ENCODE results near the gene RNF26. TPM values are rescaled to one million over a fixed set of nuclear protein-coding genes. Genes with fewer than 3 reads are reported as not detected.

Gene RNF26
- total RNA-seq, 1 donor from 2014 or later: 23.2 TPM

DNA sequence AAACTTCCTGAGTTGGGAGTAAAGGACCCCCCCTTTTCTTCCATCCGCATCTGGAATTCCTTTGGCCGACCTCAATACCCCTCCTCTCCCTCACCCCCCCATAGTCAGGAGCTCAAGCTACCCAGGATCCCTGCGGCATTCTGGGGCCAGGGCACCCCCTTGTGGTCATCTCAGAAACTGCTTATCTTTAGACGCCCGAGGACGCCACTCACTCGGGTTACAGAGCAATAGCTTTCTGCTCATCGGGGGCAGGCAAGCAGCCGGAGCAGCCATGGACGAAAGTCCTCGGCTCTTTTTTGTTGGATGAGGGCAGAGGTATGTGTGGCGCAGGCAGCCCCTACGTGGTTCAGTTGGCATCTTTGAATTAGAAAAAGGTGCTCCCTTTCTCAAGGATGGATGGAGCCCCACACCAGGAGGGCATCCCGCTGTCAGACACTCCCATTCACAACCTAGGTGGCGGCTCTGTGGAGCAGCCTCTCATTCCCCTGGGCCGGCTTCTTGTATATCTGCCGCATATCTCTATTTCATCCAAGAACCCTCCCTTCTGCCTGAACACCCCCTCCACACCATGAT is 4.1 kb downstream of the RNF26 start:
- TF ChIP-seq, protein P1, sequence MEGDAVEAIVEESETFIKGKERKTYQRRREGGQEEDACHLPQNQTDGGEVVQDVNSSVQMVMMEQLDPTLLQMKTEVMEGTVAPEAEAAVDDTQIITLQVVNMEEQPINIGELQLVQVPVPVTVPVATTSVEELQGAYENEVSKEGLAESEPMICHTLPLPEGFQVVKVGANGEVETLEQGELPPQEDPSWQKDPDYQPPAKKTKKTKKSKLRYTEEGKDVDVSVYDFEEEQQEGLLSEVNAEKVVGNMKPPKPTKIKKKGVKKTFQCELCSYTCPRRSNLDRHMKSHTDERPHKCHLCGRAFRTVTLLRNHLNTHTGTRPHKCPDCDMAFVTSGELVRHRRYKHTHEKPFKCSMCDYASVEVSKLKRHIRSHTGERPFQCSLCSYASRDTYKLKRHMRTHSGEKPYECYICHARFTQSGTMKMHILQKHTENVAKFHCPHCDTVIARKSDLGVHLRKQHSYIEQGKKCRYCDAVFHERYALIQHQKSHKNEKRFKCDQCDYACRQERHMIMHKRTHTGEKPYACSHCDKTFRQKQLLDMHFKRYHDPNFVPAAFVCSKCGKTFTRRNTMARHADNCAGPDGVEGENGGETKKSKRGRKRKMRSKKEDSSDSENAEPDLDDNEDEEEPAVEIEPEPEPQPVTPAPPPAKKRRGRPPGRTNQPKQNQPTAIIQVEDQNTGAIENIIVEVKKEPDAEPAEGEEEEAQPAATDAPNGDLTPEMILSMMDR (IDR thresholded peaks at IDR 0.05): peak; percentile 71
- H3K4me3 ChIP-seq: peak overlapping the region; percentile 54

DNA sequence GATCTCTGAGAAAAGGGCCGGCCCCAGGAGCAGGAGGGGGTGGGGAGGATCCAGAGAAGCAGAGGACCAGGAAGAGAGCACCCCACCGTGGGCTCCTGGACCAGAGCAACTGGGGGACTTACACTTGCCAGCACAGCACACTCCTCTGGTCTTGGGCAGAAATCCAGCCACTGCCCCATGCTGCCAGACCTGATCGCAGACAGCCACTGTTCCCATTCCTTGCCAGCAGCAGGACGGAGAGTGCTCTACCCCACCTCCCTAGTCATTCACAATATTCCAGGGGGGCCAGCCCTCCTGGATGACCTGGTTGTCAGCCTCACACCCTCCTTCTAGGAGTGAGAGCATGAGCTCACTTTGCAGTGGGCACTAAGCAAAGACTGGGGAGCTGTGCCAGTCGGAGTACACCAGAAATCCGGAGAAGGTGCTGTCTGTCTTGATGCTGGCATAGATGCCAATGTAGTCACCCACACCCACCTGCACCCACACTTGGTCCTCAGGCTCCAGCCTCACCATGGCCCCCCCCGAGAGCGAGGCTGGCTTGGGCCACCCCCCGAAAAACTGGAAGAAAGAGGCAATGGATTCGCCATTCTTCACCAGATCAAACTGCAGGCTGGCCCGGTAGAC is 4.8 kb downstream of the RNF26 start:
- ATAC-seq (no peak), DNase-seq (peak; percentile 51)
- Histone ChIP-seq H3K27ac (peak overlapping the region; percentile 85), H3K36me3 (peaks cover 8% of the 10 kb centered on the region), H3K9me3 (no peaks in the 10 kb centered on the region), H3K4me1 (peaks cover 33% of the 10 kb centered on the region), H3K27me3 (peaks cover 18% of the 10 kb centered on the region), H3K4me3 (peak overlapping the region; percentile 54)
- intact Hi-C loops (cut with DNase I): no loop called here
- TF ChIP-seq, protein P1 (IDR thresholded peaks at IDR 0.05): no peak

More for the DNA sequence above, 4.1 kb downstream of the RNF26 start:
- peaks cover 33% of the 10 kb centered on the region for H3K4me1 ChIP-seq
- H3K9me3 ChIP-seq: no peaks in the 10 kb centered on the region
- ATAC-seq (peak; percentile 46), DNase-seq (peak; percentile 78)
- H3K36me3 ChIP-seq: peaks cover 8% of the 10 kb centered on the region
- peaks cover 18% of the 10 kb centered on the region for H3K27me3 ChIP-seq
- no peak overlapping the region for H3K27ac ChIP-seq
- intact Hi-C loops (cut with DNase I): no loop called here

DNA sequence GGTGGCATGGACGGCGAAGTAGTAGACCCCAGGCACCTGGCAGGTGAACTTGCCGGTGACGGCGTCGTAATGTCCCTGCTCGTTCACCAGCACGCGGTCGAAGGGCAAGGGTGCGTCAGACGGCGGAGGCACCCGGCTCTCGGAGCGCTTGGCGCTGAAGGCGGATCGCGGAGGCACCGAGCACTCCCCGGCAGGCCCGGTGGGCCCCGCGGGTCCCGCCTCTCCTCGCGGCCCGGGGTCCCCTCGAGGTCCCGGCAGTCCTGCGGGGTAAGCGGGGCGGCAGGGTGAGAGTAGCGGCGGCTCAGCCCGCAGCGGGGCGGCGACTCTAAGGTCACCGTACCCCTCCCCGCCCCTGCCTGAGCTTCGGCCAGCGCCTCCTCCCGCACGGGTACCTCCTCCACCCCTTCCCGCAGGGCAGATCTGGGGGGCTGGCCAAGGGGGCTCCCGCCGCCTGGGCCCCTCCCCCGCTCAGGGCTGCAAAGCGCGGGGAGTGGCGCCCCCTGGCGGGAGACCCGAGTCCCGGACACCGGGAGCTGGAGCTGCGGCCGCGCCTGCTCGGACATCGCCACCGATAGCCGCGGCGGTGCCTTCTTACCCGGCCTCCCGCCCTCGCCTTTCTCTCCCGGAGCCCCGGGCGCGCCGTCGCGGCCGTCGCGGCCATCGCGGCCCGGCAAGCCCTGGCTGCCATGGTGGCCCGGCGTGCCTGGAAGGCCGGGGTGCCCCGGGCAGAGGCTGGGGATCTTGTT is 5.4 kb downstream of the RNF26 start:
- peaks cover 8% of the 10 kb centered on the region for H3K36me3 ChIP-seq
- peak overlapping the region; percentile 85 for H3K27ac ChIP-seq
- peak overlapping the region; percentile 54 for H3K4me3 ChIP-seq
- H3K9me3 ChIP-seq: no peaks in the 10 kb centered on the region
- DNase-seq (peak; percentile 89), ATAC-seq (peak; percentile 66)
- TF ChIP-seq, protein P1 (IDR thresholded peaks at IDR 0.05): peak; percentile 86
- peaks cover 32% of the 10 kb centered on the region for H3K4me1 ChIP-seq
- peaks cover 18% of the 10 kb centered on the region for H3K27me3 ChIP-seq
- intact Hi-C loops (cut with DNase I): no loop called here

DNA sequence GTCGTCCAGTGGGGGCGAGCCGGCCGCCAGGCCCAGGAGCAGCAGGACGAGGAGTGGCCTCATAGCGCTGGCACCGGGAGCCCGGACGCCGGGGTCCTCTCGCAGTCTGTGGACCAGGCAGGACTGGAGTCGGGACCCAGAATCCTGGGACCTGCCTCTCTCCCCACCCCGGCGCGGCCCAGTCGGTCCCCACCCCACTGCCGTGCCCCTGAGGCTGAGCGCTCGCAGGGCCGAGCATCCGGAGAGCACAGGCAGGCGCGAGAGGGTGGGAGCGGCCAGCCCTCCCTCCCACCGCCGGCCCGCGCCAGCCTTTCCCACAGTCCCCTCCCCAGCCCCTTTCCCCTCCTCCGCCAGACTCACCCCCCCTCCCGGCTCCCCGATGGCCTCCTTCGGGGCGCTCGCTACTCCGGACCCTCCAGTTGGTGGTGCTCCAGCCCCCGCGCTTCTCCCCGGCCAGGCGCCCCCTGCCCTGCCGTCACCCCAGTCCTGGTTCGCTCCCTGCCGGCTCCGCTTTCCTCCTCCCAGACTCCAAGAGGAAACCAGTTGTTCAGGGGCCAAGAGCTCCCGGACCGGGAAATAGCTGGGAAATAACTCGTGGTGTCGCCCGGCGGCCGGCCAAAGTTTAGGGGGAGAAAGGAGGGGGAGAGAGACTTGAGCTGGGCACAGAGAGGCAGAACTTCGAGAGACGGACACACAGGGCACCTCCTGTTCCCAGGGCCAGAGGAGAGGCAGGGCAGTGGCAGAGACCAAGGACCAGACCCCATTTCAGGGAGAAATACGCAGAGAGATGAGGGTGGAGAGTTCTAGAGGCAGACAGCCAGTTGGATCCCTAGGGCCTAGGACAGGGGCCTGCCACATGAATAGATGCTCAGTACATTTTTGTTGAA is 6.3 kb downstream of the RNF26 start, which contains the start of gene C1QTNF5:
Gene C1QTNF5 (minus strand): TSS at position 549 of the 887 bp plus-strand sequence. CDS start 486 bp downstream, at position 63.
- peak within 1 kb of the TSS; percentile 54 for H3K4me3 ChIP-seq
- H3K27me3 ChIP-seq: peaks cover 18% of the 10 kb centered on the region
- H3K27ac ChIP-seq: peak within 1 kb of the TSS; percentile 85
- intact Hi-C loops (cut with DNase I): no loop called here
- no peaks in the 10 kb centered on the region for H3K9me3 ChIP-seq
- ATAC-seq (peak; percentile 37), DNase-seq (peak; percentile 88)
- TF ChIP-seq, protein P1 (IDR thresholded peaks at IDR 0.05): no peak
- peaks cover 24% of the 10 kb centered on the region for H3K4me1 ChIP-seq
- H3K36me3 ChIP-seq: peaks cover 8% of the 10 kb centered on the region
